K562 (cell line): ENCODE results near the gene DELE1. TPM values are rescaled to one million over a fixed set of nuclear protein-coding genes. Genes with fewer than 3 reads are reported as not detected.
A peak's percentile ranks its signal among the peaks of the same experiment; 100 is the strongest.

Experiments used
- ARID1B ChIP-seq: fragments of 450-650 bp; IDR thresholded peaks from 2 replicates; pipeline ENCODE4 v1.6.1; 2016; ENCODE audit warnings: antibody characterized with exemption, mild to moderate bottlenecking, inconsistent platforms
- EP300 ChIP-seq: IDR thresholded peaks from 2 replicates; pipeline ENCODE4 v1.6.1; 2012; ENCODE audit warnings: low read length, improper control_type of control experiment
- ETV5 ChIP-seq: sonication (generic); formaldehyde crosslinking; IDR thresholded peaks from 2 replicates; pipeline ENCODE4 v1.4.0; 2020; ENCODE audit warnings: low read depth, mild to moderate bottlenecking, missing genetic modification reagents
- FOXJ3 ChIP-seq: sonication (generic); formaldehyde crosslinking; IDR thresholded peaks from 2 replicates; pipeline ENCODE4 v1.4.0; 2020; ENCODE audit warnings: mild to moderate bottlenecking, missing genetic modification reagents
- GTF2F1 ChIP-seq: IDR thresholded peaks from 2 replicates; pipeline ENCODE4 v1.6.1; 2011; ENCODE audit warnings: low read depth, low read length, improper control_type of control experiment
- HMG20A ChIP-seq: fragments of 450-650 bp; formaldehyde crosslinking; conservative IDR thresholded peaks from 2 replicates; pipeline ENCODE4 v1.4.0; 2020; ENCODE audit warnings: mild to moderate bottlenecking, mixed read lengths
- HNRNPL ChIP-seq: fragments of 200-400 bp; formaldehyde crosslinking; IDR thresholded peaks from 2 replicates; pipeline ENCODE4 v1.6.1; 2017; ENCODE audit warnings: low read depth, mild to moderate bottlenecking, low read length
- KLF1 ChIP-seq: fragments of 450-650 bp; IDR thresholded peaks from 2 replicates; pipeline ENCODE4 v1.6.1; 2016; ENCODE audit warnings: missing genetic modification characterization, missing compliant biosample characterization
- KLF10 ChIP-seq: fragments of 250-450 bp; sonication (Bioruptor Pico); IDR thresholded peaks from 2 replicates; pipeline ENCODE4 v1.6.1; 2021; ENCODE audit warnings: matching md5 sums
- MBD2 ChIP-seq: sonication (generic); IDR thresholded peaks from 2 replicates; pipeline ENCODE4 v1.6.1; 2016; ENCODE audit warnings: low read depth, borderline replicate concordance
- NFRKB ChIP-seq: fragments of 450-650 bp; IDR thresholded peaks from 2 replicates; pipeline ENCODE4 v1.6.1; 2016; ENCODE audit warnings: low read depth
- NONO ChIP-seq, 2 experiments: fragments of 200-400 bp in 1 of 2; fragments of 450-650 bp in 1 of 2; formaldehyde crosslinking in 1 of 2; IDR thresholded peaks; 2 replicates each; pipeline ENCODE4 v1.6.1; 2017; ENCODE audit warnings: low read depth in 2 of 2, mild to moderate bottlenecking in 2 of 2, moderate library complexity in 2 of 2, low read length in 1 of 2
- PCBP2 ChIP-seq: fragments of 200-400 bp; formaldehyde crosslinking; IDR thresholded peaks from 2 replicates; pipeline ENCODE4 v1.6.1; 2018; ENCODE audit warnings: low read length, low read depth, mild to moderate bottlenecking, moderate library complexity; ENCODE audit not compliant: poor library complexity, severe bottlenecking
- POU5F1 ChIP-seq: fragments of 150-350 bp; IDR thresholded peaks from 2 replicates; pipeline ENCODE4 v1.6.1; 2014; ENCODE audit warnings: borderline replicate concordance, low read length, low read depth, mild to moderate bottlenecking; ENCODE audit not compliant: partially characterized antibody
- SMAD2 ChIP-seq: fragments of 150-350 bp; IDR thresholded peaks from 2 replicates; pipeline ENCODE4 v1.6.1; 2014; ENCODE audit warnings: low read depth, mild to moderate bottlenecking, low read length
- ZFPM2 ChIP-seq: fragments of 250-450 bp; sonication (Bioruptor Pico); IDR thresholded peaks from 2 replicates; pipeline ENCODE4 v1.5.1; 2022; ENCODE audit warnings: mild to moderate bottlenecking
- ZNF277 ChIP-seq: fragments of 250-450 bp; sonication (Bioruptor Pico); IDR thresholded peaks from 2 replicates; pipeline ENCODE4 v1.8.0; 2022; ENCODE audit warnings: inconsistent platforms, mild to moderate bottlenecking, moderate library complexity, borderline replicate concordance
- ZNF445 ChIP-seq: fragments of 250-450 bp; sonication (Bioruptor Pico); IDR thresholded peaks from 2 replicates; pipeline ENCODE4 v1.4.0; 2020; ENCODE audit warnings: low read depth, mild to moderate bottlenecking, moderate library complexity
- ZNF592 ChIP-seq: fragments of 450-650 bp; IDR thresholded peaks from 2 replicates; pipeline ENCODE4 v1.6.1; 2017; ENCODE audit warnings: antibody characterized with exemption, mild to moderate bottlenecking
- polyA plus RNA-seq, 8 experiments: library from polyadenylated mRNA; depleted of rRNA in 4 of 8; stranded (reverse) in 5 of 8; unstranded in 3 of 8; fragments of >200 nt; fragmentation: Nextera tagmentation in 2 of 8; fragmentation: Illumina TruSeq in 1 of 8; extraction: Ambion mirVana in 2 of 8; extraction: Trizol in 1 of 8; gene quantifications; 2 replicates each; pipeline versions ENCODE4 v1.2.1 to v1.2.3, GENCODE V29; 2011 to 2014; ENCODE audit warnings: inconsistent platforms in 1 of 8, missing spikeins in 1 of 8
- total RNA-seq, 7 experiments: library from RNA; depleted of rRNA in 6 of 7; stranded (reverse); fragments of >200 nt in 6 of 7; fragmentation: Illumina TruSeq in 2 of 7; extraction: Trizol in 2 of 7; gene quantifications; 2 replicates each; pipeline versions ENCODE4 v1.2.1 to v1.2.3, GENCODE V29; 2011 to 2021; ENCODE audit warnings: low replicate concordance in 1 of 7
- TF ChIP-seq, protein P1 (sequence below): sonication (generic); formaldehyde crosslinking; IDR thresholded peaks from 2 replicates; pipeline ENCODE4 v1.5.0; 2020; ENCODE audit warnings: missing genetic modification reagents
- TF ChIP-seq, protein P2 (sequence below): sonication (generic); formaldehyde crosslinking; IDR thresholded peaks from 2 replicates; pipeline ENCODE4 v1.8.1; 2022; ENCODE audit warnings: missing genetic modification reagents

DELE1 gene
- total and polyA plus RNA-seq, 9 of the 15 experiments (the other 6 are each of a cell fraction or from before 2014, with no cell fraction given), result 16.6 to 74.4 (median 49.8) TPM

- TF ChIP-seq HMG20A (CRISPR knock-in tag) (no peak), ZNF592 (no peak), NONO (IDR thresholded peaks at IDR 0.05; ENCODE audit: low read depth in 2 of 2, low read length in 1 of 2) (peak in 1 of 2 experiments; percentile 30; a peak in 1 of 4 replicates), KLF10 (CRISPR knock-in tag) (no peak), FOXJ3 (CRISPR knock-in tag) (no peak), ZNF445 (no peak), ZFPM2 (CRISPR knock-in tag) (no peak), HNRNPL (0 out of 2 replicates have a peak, but pooled peaks have one; percentile 52), NFRKB (no peak), ZNF277 (CRISPR knock-in tag) (no peak), KLF1 (tag) (no peak), EP300 (peak; percentile 38; the same call in 1 of the 2 replicates), PCBP2 (no peak), SMAD2 (no peak), MBD2 (peak; percentile 19; the same call in 1 of the 2 replicates), ETV5 (CRISPR knock-in tag) (no peak), GTF2F1 (no peak), POU5F1 (no peak), ARID1B (peak; percentile 84)
- TF ChIP-seq, protein P1, sequence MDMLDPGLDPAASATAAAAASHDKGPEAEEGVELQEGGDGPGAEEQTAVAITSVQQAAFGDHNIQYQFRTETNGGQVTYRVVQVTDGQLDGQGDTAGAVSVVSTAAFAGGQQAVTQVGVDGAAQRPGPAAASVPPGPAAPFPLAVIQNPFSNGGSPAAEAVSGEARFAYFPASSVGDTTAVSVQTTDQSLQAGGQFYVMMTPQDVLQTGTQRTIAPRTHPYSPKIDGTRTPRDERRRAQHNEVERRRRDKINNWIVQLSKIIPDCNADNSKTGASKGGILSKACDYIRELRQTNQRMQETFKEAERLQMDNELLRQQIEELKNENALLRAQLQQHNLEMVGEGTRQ (CRISPR knock-in tag), result no peak
- TF ChIP-seq, protein P2, sequence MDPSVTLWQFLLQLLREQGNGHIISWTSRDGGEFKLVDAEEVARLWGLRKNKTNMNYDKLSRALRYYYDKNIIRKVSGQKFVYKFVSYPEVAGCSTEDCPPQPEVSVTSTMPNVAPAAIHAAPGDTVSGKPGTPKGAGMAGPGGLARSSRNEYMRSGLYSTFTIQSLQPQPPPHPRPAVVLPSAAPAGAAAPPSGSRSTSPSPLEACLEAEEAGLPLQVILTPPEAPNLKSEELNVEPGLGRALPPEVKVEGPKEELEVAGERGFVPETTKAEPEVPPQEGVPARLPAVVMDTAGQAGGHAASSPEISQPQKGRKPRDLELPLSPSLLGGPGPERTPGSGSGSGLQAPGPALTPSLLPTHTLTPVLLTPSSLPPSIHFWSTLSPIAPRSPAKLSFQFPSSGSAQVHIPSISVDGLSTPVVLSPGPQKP (CRISPR knock-in tag), result no peak
Measured at GRCh38 chr5:141875795-141876627, 47.7 kb upstream of the DELE1 start (continued).
